ENCODE results near the gene TFCP2. TPM values are rescaled to one million over a fixed set of nuclear protein-coding genes. Genes with fewer than 3 reads are reported as not detected.
A peak's percentile ranks its signal among the peaks of the same experiment; 100 is the strongest.

The TFCP2 gene
- total and polyA plus RNA-seq, 5 experiments from 2014 or later = 8.0 to 34.9 (median 16.7) TPM

GRCh38 chr12:51049525-51049924 lies 123.4 kb downstream of the TFCP2 start:
- DNase-seq (no peak), ATAC-seq (no peak)
- Mint-ChIP-seq H3K4me3 (peak overlapping the region; percentile 91 to 99 (median 95)), H3K27me3 (no peaks in the 10 kb centered on the region), H3K36me3 (peaks cover 3 to 43% (median 3%) of the 10 kb centered on the region in 3 donors), H3K27ac (peak overlapping the region in 8 of 10 donors; percentile 89 to 98 (median 97)), H3K9me3 (no peaks in the 10 kb centered on the region), H3K4me1 (peaks cover 19 to 35% (median 33%) of the 10 kb centered on the region in 4 donors)
- POLR2A ChIA-PET = interaction anchor here (0.7 to 1.9 kb wide), 2 partner anchors 34 to 1347 kb away, joined by 4 to 10 read pairs; partner anchors contain the start of gene CSRNP2

DNA sequence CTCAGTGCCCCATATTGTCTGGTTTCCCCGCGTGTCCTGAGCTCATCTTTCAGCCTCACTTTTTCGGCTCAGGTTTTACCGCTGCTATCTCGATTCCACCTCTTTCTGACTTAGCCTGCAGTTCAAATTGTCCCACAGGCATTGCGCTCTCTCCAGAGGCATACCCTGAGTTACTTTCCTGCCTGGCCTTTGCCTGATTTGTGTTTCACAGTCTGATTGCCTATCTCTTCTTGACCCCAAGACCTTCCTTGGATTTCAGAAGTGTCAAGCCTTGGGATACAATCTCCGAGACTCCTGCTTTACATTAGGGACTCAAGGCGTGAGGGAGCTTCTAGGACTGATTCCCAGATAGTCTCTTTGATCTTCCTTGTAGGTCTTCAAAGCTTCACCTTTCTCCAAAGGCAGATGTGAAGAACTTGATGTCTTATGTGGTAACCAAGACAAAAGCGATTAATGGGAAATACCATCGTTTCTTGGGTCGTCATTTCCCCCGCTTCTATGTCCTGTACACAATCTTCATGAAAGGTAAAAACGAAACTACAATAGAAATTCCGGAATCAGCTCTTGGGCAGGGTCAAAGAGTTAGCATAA lies 124.2 kb downstream of the TFCP2 start:
- H3K4me1 Mint-ChIP-seq = peaks cover 19 to 35% (median 33%) of the 10 kb centered on the region in 4 donors
- POLR2A ChIA-PET = interaction anchor here (1.0 to 3.2 kb wide), 5 partner anchors 23 to 285 kb away, joined by 3 to 14 read pairs (median 6); partner anchors contain the start of genes ATF1, CSRNP2, POU6F1 and SLC11A2
- peak overlapping the region; percentile 89 to 99 (median 97) for H3K27ac Mint-ChIP-seq
- no peaks in the 10 kb centered on the region for H3K9me3 Mint-ChIP-seq
- peaks cover 3 to 36% (median 3%) of the 10 kb centered on the region in 3 donors for H3K36me3 Mint-ChIP-seq
- peak overlapping the region; percentile 91 to 99 (median 95) for H3K4me3 Mint-ChIP-seq
- DNase-seq (peak in 2 of 10 donors; percentile 17 to 23), ATAC-seq (no peak)
- no peaks in the 10 kb centered on the region for H3K27me3 Mint-ChIP-seq

GRCh38 chr12:51047655-51048540 lies 125.0 kb downstream of the TFCP2 start, which contains the start of gene LETMD1:
LETMD1 (plus strand) TSS chr12:51048327; CDS start chr12:51048357, 30 bp downstream.
- H3K4me1 Mint-ChIP-seq = peaks cover 19 to 35% (median 33%) of the 10 kb centered on the region in 4 donors
- peaks cover 3 to 27% (median 3%) of the 10 kb centered on the region in 3 donors for H3K36me3 Mint-ChIP-seq
- peak; percentile 83 to 97 (median 91) for DNase-seq
- H3K27ac Mint-ChIP-seq = peak within 1 kb of the TSS; percentile 89 to 99 (median 97)
- H3K27me3 Mint-ChIP-seq = no peaks in the 10 kb centered on the region
- H3K9me3 Mint-ChIP-seq = no peaks in the 10 kb centered on the region
- peak; percentile 95 to 96 for ATAC-seq
- POLR2A ChIA-PET = interaction anchor here (0.6 to 3.2 kb wide), 7 partner anchors 19 to 284 kb away, joined by 3 to 14 read pairs (median 4); partner anchors contain the start of genes ATF1, CSRNP2, POU6F1 and SLC11A2
- H3K4me3 Mint-ChIP-seq = peak within 1 kb of the TSS; percentile 91 to 99 (median 95)

Other genes with a start within 250 kb of the TFCP2 start
- gene HIGD1C, start 220.6 kb downstream of the TFCP2 start, total RNA-seq = not detected
- gene HIGD1C, start 220.6 kb downstream of the TFCP2 start, polyA plus RNA-seq = not detected
- gene SLC11A2, start 146.8 kb downstream of the TFCP2 start, total RNA-seq = 10 to 100 TPM; 66.0 to 70.2 TPM
- 10 to 100 TPM in 1 of 3 donors, 1 to 10 TPM in 2; 6.9 to 17.2 (median 9.0) TPM for gene SLC11A2, start 146.8 kb downstream of the TFCP2 start, polyA plus RNA-seq
- gene LETMD1, start 124.8 kb downstream of the TFCP2 start, total RNA-seq = 10 to 100 TPM; 88.4 to 91.2 TPM
- gene LETMD1, start 124.8 kb downstream of the TFCP2 start, polyA plus RNA-seq = 10 to 100 TPM; 30.1 to 36.3 (median 30.9) TPM
- gene CSRNP2, start 89.5 kb downstream of the TFCP2 start, total RNA-seq = 10 to 100 TPM; 27.8 to 35.2 TPM
- gene CSRNP2, start 89.5 kb downstream of the TFCP2 start, polyA plus RNA-seq = 1 to 10 TPM; 2.7 to 3.6 (median 2.7) TPM
- gene POU6F1, start 44.9 kb upstream of the TFCP2 start, total RNA-seq = 10 to 100 TPM; 46.2 to 49.7 TPM
- gene POU6F1, start 44.9 kb upstream of the TFCP2 start, polyA plus RNA-seq = 1 to 10 TPM in 2 of 3 donors, under 1 TPM in 1; 0.62 to 1.8 (median 1.7) TPM
- gene DAZAP2, start 65.7 kb upstream of the TFCP2 start, total RNA-seq = 100 to 1,000 TPM; 301 to 314 TPM
- gene DAZAP2, start 65.7 kb upstream of the TFCP2 start, polyA plus RNA-seq = 1,000 to 10,000 TPM; 1,276 to 1,317 (median 1,313) TPM
- 1 to 10 TPM; 5.5 to 6.9 TPM for gene SMAGP, start 97.3 kb upstream of the TFCP2 start, total RNA-seq
- 10 to 100 TPM; 15.1 to 18.5 (median 15.6) TPM for gene SMAGP, start 97.3 kb upstream of the TFCP2 start, polyA plus RNA-seq
- gene BIN2, start 151.0 kb upstream of the TFCP2 start, total RNA-seq = 100 to 1,000 TPM; 257 to 267 TPM
- gene BIN2, start 151.0 kb upstream of the TFCP2 start, polyA plus RNA-seq = 100 to 1,000 TPM; 228 to 303 (median 266) TPM
- gene CELA1, start 173.5 kb upstream of the TFCP2 start, total RNA-seq = 1 to 10 TPM; 2.2 to 2.5 TPM
- 1 to 10 TPM; 3.6 to 9.8 (median 8.1) TPM for gene CELA1, start 173.5 kb upstream of the TFCP2 start, polyA plus RNA-seq
- 1 to 10 TPM; 1.5 to 1.9 TPM for gene GALNT6, start 218.3 kb upstream of the TFCP2 start, total RNA-seq
- 1 to 10 TPM; 4.4 to 8.3 (median 4.6) TPM for gene GALNT6, start 218.3 kb upstream of the TFCP2 start, polyA plus RNA-seq